A673 (cell line): Measurements from ENCODE around the gene OR4D2. TPM values are rescaled to one million over a fixed set of nuclear protein-coding genes. Genes with fewer than 3 reads are reported as not detected.
A peak's percentile ranks its signal among the peaks of the same experiment; 100 is the strongest.

Source experiments
- Bru-seq: library from RNA; stranded (reverse); fragments of 400-500 nt; gene quantifications from one replicate; lab custom pipeline; 2021; lab: Mats Ljungman, UMichigan
- BruChase-seq, 2 experiments: library from RNA; stranded (reverse); fragments of 400-500 nt; gene quantifications; one replicate each; lab custom pipeline; 2021; lab: Mats Ljungman, UMichigan
- BruUV-seq: library from RNA; stranded (reverse); fragments of 400-500 nt; replicated peaks from 2 replicates; lab custom pipeline; 2021; lab: Mats Ljungman, UMichigan
- CTCF ChIA-PET: fragments of 300-600 bp; sonication (Branson Sonifier 250); formaldehyde crosslinking; loops from one replicate; lab custom pipeline; 2022; ENCODE audit warnings: antibody characterized with exemption; lab: Charles Lee
- POLR2A ChIA-PET: fragments of 300-600 bp; sonication (Branson Sonifier 250); formaldehyde crosslinking; loops from one replicate; lab custom pipeline; 2022; ENCODE audit warnings: antibody characterized with exemption; ENCODE audit not compliant: low non-redundant PET; lab: Charles Lee
- DNase-seq: peaks from one replicate; pipeline ENCODE4 v3.0.0-alpha.2; 2015; ENCODE audit warnings: low spot score
- H3K27ac ChIP-seq: fragments of 200-600 bp; sonication (generic); 2 replicates; pipeline ENCODE4 v1.5.1; 2016; ENCODE audit warnings: mixed run types, low read depth, mild to moderate bottlenecking, mixed read lengths, antibody characterized with exemption, low read length; ENCODE audit not compliant: poor library complexity, severe bottlenecking
- H3K27me3 ChIP-seq: fragments of 200-600 bp; sonication (generic); replicated peaks from 2 replicates; pipeline ENCODE4 v1.6.1; 2017; ENCODE audit warnings: mixed run types, low read depth, mild to moderate bottlenecking, mixed read lengths, antibody characterized with exemption, low read length; ENCODE audit not compliant: insufficient read depth, poor library complexity
- H3K36me3 ChIP-seq: fragments of 200-600 bp; sonication (generic); 2 replicates; pipeline ENCODE4 v1.6.1; 2016; ENCODE audit warnings: mixed run types, mild to moderate bottlenecking, mixed read lengths, antibody characterized with exemption, low read length; ENCODE audit not compliant: insufficient read depth, poor library complexity, severe bottlenecking
- H3K4me1 ChIP-seq: fragments of 200-600 bp; sonication (generic); 2 replicates; pipeline ENCODE4 v1.6.1; 2017; ENCODE audit warnings: mixed run types, mild to moderate bottlenecking, mixed read lengths, antibody characterized with exemption, low read length; ENCODE audit not compliant: insufficient read depth, poor library complexity, severe bottlenecking
- H3K4me3 ChIP-seq: fragments of 200-600 bp; sonication (generic); 2 replicates; pipeline ENCODE4 v1.5.1; 2016; ENCODE audit warnings: low read depth, mixed run types, mild to moderate bottlenecking, mixed read lengths, low read length; ENCODE audit not compliant: poor library complexity, severe bottlenecking
- H3K9me3 ChIP-seq: fragments of 200-600 bp; sonication (generic); 2 replicates; pipeline ENCODE4 v1.6.1; 2016; ENCODE audit warnings: mixed run types, low read depth, mild to moderate bottlenecking, mixed read lengths, antibody characterized with exemption, low read length; ENCODE audit not compliant: poor library complexity, severe bottlenecking
- EZH2 ChIP-seq: fragments of 200-600 bp; sonication (generic); IDR thresholded peaks from 2 replicates; pipeline ENCODE4 v1.6.1; 2017; ENCODE audit warnings: borderline replicate concordance, low read depth, mild to moderate bottlenecking, mixed read lengths, antibody characterized with exemption, low read length; ENCODE audit not compliant: poor library complexity, severe bottlenecking
- intact Hi-C: fragments of 100-400 bp; cut with micrococcal nuclease; formaldehyde crosslinking; loops from one replicate; pipeline ENCODE4 v1.10.0; 2022; ENCODE audit not compliant: unreplicated experiment
- long read RNA-seq: library from polyadenylated mRNA; stranded (forward); transcript quantifications from one replicate; pipeline ENCODE4 v2.0.0, GENCODE V29; 2022
- total RNA-seq: library from RNA; stranded (reverse); gene quantifications from 2 replicates; pipeline ENCODE4 v1.2.3, GENCODE V29; 2021
- TF ChIP-seq, protein P1 (sequence below): fragments of 300-800, 200-600 bp; sonication (generic); conservative IDR thresholded peaks from 2 replicates; pipeline ENCODE4 v1.5.1; 2017; ENCODE audit warnings: low read depth, mild to moderate bottlenecking, antibody characterized with exemption, low read length, moderate library complexity, mixed read lengths

Gene OR4D2
- total RNA-seq (not detected in 2 replicates), Bru-seq, nascent RNA (not detected), BruChase-seq, experiment 1, labeled RNA remaining after a 2-hour chase (not detected), BruChase-seq, experiment 2, labeled RNA remaining after a 6-hour chase (percentile 17 among the genes with signal in this experiment)
- long read RNA-seq, result 0 reads

DNA sequence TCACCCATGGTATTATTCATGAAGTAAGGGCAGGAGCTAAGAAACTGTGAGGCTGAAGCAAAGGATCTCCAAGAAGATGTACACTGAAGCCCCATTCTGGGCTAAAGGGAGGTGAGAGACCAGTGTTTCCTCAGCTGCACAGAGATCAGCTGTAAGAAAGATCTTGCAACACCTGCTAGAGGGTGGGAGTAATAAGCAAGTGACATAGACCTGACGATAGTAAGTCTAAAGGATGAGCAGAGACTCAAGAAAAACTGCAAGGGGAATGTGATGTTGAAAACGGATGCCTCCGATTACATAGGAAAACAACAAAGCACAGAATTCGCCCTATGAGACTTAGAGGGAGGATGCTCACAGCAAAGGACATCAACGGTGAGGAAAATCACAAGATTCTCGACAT is at the start of gene OR4D2:
Gene OR4D2, plus strand, starts transcription at position 301 of the 400 bp plus-strand sequence. CDS start 2,674 bp downstream, outside the sequence.
- Histone ChIP-seq H3K27ac (no peak within 1 kb of the TSS), H3K36me3 (no peaks in the 10 kb centered on the region), H3K4me3 (no peak within 1 kb of the TSS), H3K27me3 (peaks cover 98% of the 10 kb centered on the region), H3K4me1 (no peaks in the 10 kb centered on the region), H3K9me3 (no peaks in the 10 kb centered on the region)
- no peak for TF ChIP-seq EZH2
- TF ChIP-seq, protein P1, sequence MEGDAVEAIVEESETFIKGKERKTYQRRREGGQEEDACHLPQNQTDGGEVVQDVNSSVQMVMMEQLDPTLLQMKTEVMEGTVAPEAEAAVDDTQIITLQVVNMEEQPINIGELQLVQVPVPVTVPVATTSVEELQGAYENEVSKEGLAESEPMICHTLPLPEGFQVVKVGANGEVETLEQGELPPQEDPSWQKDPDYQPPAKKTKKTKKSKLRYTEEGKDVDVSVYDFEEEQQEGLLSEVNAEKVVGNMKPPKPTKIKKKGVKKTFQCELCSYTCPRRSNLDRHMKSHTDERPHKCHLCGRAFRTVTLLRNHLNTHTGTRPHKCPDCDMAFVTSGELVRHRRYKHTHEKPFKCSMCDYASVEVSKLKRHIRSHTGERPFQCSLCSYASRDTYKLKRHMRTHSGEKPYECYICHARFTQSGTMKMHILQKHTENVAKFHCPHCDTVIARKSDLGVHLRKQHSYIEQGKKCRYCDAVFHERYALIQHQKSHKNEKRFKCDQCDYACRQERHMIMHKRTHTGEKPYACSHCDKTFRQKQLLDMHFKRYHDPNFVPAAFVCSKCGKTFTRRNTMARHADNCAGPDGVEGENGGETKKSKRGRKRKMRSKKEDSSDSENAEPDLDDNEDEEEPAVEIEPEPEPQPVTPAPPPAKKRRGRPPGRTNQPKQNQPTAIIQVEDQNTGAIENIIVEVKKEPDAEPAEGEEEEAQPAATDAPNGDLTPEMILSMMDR, result no peak
- no peak for DNase-seq
- BruUV-seq, result no TSS peak
- ChIA-PET CTCF (no interaction called here), POLR2A (no interaction called here)
- intact Hi-C loops, result no loop called here

DNA sequence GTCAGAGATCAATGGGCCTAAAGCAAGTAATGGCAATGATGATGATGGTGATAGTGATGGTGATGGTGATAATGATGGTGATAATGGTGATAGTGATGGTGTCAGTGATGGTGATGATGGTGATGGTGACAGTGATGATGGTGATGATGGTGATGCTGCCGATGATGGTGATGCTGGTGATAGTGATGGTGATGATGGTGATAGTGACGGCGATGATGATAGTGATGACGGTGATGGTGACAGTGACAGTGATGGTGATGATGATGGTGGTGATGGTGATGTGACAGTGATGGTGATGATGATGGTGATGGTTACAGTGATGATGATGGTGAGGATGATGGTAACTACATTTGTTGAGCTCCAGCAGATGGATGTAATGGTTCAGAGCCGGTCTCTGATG is 49.4 kb upstream of the OR4D2 start:
- ChIA-PET CTCF (no interaction called here), POLR2A (no interaction called here)
- intact Hi-C loops, result loop anchor here (10.0 kb wide), 1 partner anchor 363 kb away; no protein-coding TSS in a partner anchor
- BruUV-seq, result no TSS peak
- Histone ChIP-seq H3K4me1 (no peaks in the 10 kb centered on the region), H3K4me3 (no peak overlapping the region), H3K27ac (no peak overlapping the region), H3K36me3 (no peaks in the 10 kb centered on the region), H3K9me3 (no peaks in the 10 kb centered on the region), H3K27me3 (peaks cover 14% of the 10 kb centered on the region)
- DNase-seq, result no peak
- TF ChIP-seq, protein P1, result no peak
- no peak for TF ChIP-seq EZH2

DNA sequence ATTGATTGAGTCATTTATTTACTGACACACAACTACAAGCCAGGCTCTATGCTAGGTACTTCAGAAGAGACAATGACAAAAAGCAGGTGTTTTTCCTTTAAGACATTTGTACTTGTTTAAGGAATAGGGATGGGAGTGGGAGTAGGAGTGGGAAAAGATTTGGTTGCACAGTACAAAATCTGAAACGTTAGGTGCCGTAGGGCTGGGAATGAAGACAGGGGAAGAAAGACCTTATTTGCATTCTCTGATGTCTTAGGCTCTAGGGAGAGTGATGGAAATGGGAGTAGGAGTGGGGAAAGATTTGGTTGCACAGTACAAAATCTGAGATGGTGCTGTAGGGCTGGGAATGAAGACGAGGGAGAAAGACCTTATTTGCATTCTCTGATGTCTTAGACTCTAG is 47.3 kb upstream of the OR4D2 start:
- H3K27me3 ChIP-seq, result peaks cover 26% of the 10 kb centered on the region
- intact Hi-C loops, result loop anchor here (10.0 kb wide), 1 partner anchor 365 kb away; no protein-coding TSS in a partner anchor
- no peak for DNase-seq
- no TSS peak for BruUV-seq
- CTCF ChIA-PET, result no interaction called here
- TF ChIP-seq EZH2, result no peak
- TF ChIP-seq, protein P1, result no peak
- no peak overlapping the region for H3K27ac ChIP-seq
- POLR2A ChIA-PET, result no interaction called here
- H3K9me3 ChIP-seq, result no peaks in the 10 kb centered on the region
- H3K36me3 ChIP-seq, result no peaks in the 10 kb centered on the region
- H3K4me3 ChIP-seq, result no peak overlapping the region
- H3K4me1 ChIP-seq, result no peaks in the 10 kb centered on the region
